ENCODE measurements around the gene MBD2. TPM values are rescaled to one million over a fixed set of nuclear protein-coding genes. Genes with fewer than 3 reads are reported as not detected.
"Not testable (repeated sequence)": the region's sequence is repeated elsewhere in the genome, so short reads cannot be mapped to it uniquely, and the experiment has no call there.

The MBD2 gene
- 10 to 100 TPM; 55.0 to 55.6 TPM for polyA plus RNA-seq

- no peaks in the 10 kb centered on the region for H3K27me3 ChIP-seq (ENCODE audit: control insufficient read depth in 1 of 2, insufficient read depth in 2 of 2, low read length in 2 of 2)
- H3K9me3 ChIP-seq (ENCODE audit: control insufficient read depth in 2 of 2, insufficient read depth in 1 of 2, low read depth in 1 of 2, low read length in 1 of 2): no peaks in the 10 kb centered on the region
- 1% methylated on average over 47 to 66 of the region's 66 CpGs for WGBS, 2 donors
- peak within 1 kb of the TSS; percentile 96 to 99 for H3K27ac ChIP-seq (ENCODE audit: low read depth in 2 of 2, low read length in 1 of 2)
- no peaks in the 10 kb centered on the region for H3K4me1 ChIP-seq (ENCODE audit: control insufficient read depth in 2 of 2, insufficient read depth in 2 of 2, low read length in 1 of 2)
- no peaks in the 10 kb centered on the region for H3K36me3 ChIP-seq (ENCODE audit: control insufficient read depth in 2 of 2, insufficient read depth in 2 of 2, low read length in 1 of 2)
- peak within 1 kb of the TSS; percentile 81 to 85 for H3K4me3 ChIP-seq (ENCODE audit: low read depth in 1 of 2, low read length in 2 of 2)
Measured at GRCh38 chr18:54224379-54225014, at the start of gene MBD2. Gene MBD2 (minus strand): TSS chr18:54224669. CDS start chr18:54224559, 110 bp downstream.

- Histone ChIP-seq H3K36me3 (ENCODE audit: control insufficient read depth in 2 of 2, insufficient read depth in 2 of 2, low read length in 1 of 2) (no peaks in the 10 kb centered on the region), H3K27me3 (ENCODE audit: control insufficient read depth in 1 of 2, insufficient read depth in 2 of 2, low read length in 2 of 2) (no peaks in the 10 kb centered on the region), H3K27ac (ENCODE audit: low read depth in 2 of 2, low read length in 1 of 2) (peak overlapping the region; percentile 96 to 98), H3K9me3 (ENCODE audit: control insufficient read depth in 2 of 2, insufficient read depth in 1 of 2, low read depth in 1 of 2, low read length in 1 of 2) (no peaks in the 10 kb centered on the region), H3K4me1 (ENCODE audit: control insufficient read depth in 2 of 2, insufficient read depth in 2 of 2, low read length in 1 of 2) (no peaks in the 10 kb centered on the region), H3K4me3 (ENCODE audit: low read depth in 1 of 2, low read length in 2 of 2) (peak overlapping the region; percentile 73 to 80)
- WGBS, 2 donors: 8% methylated on average over 27 of the region's 27 CpGs
Measured at GRCh38 chr18:54269893-54270844, 45.7 kb upstream of the MBD2 start.

DNA sequence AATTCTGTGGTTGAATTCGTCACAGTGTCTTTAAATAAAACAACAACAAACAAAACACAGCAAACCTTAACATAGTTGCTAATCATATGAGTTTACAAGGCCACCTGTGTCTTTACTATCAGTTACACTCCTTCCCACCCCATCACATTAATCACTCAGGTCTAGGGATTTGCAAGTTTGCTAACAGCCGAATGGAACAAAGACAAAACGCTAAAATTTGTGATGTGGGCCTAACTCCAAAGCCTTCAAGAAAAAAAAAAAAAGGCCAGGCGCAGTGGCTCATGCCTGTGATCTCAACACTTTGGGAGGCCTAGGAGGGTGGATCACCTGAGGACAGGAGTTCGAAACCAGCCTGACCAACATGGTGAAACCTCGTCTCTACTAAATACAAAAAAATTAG lies 44.3 kb upstream of the MBD2 start:
- Histone ChIP-seq H3K4me1 (ENCODE audit: control insufficient read depth in 2 of 2, insufficient read depth in 2 of 2, low read length in 1 of 2) (no peaks in the 10 kb centered on the region), H3K27ac (ENCODE audit: low read depth in 2 of 2, low read length in 1 of 2) (peak overlapping the region; percentile 96 to 98), H3K27me3 (ENCODE audit: control insufficient read depth in 1 of 2, insufficient read depth in 2 of 2, low read length in 2 of 2) (no peaks in the 10 kb centered on the region), H3K4me3 (ENCODE audit: low read depth in 1 of 2, low read length in 2 of 2) (peak overlapping the region; percentile 73 to 80), H3K9me3 (ENCODE audit: control insufficient read depth in 2 of 2, insufficient read depth in 1 of 2, low read depth in 1 of 2, low read length in 1 of 2) (no peaks in the 10 kb centered on the region), H3K36me3 (ENCODE audit: control insufficient read depth in 2 of 2, insufficient read depth in 2 of 2, low read length in 1 of 2) (no peaks in the 10 kb centered on the region)
- 39 to 45% methylated on average over 6 of the region's 6 CpGs for WGBS, 2 donors

DNA sequence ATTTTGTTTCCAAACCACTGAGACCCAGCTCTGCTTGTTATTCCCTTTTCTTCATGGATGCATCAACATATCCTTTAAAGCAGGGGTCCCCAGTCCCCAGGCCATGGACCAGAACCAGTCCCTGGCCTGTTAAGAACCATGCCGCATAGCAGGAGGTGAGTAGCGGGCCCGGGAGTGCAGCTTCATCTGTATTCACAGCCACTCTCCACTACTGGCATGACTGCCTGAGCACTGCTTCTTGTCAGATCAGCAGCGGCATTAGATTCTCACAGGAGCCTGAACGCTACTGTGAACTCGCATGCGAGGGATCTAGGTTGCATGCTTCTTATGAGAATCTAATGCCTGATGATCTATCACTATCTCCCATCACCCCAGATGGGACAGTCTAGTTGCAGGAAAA lies 43.2 kb upstream of the MBD2 start:
- no peaks in the 10 kb centered on the region for H3K36me3 ChIP-seq (ENCODE audit: control insufficient read depth in 2 of 2, insufficient read depth in 2 of 2, low read length in 1 of 2)
- no peaks in the 10 kb centered on the region for H3K27me3 ChIP-seq (ENCODE audit: control insufficient read depth in 1 of 2, insufficient read depth in 2 of 2, low read length in 2 of 2)
- no peaks in the 10 kb centered on the region for H3K9me3 ChIP-seq (ENCODE audit: control insufficient read depth in 2 of 2, insufficient read depth in 1 of 2, low read depth in 1 of 2, low read length in 1 of 2)
- H3K27ac ChIP-seq (ENCODE audit: low read depth in 2 of 2, low read length in 1 of 2): no peak overlapping the region
- no peak overlapping the region for H3K4me3 ChIP-seq (ENCODE audit: low read depth in 1 of 2, low read length in 2 of 2)
- WGBS, 2 donors: 93% methylated on average over 7 of the region's 7 CpGs
- no peaks in the 10 kb centered on the region for H3K4me1 ChIP-seq (ENCODE audit: control insufficient read depth in 2 of 2, insufficient read depth in 2 of 2, low read length in 1 of 2)

DNA sequence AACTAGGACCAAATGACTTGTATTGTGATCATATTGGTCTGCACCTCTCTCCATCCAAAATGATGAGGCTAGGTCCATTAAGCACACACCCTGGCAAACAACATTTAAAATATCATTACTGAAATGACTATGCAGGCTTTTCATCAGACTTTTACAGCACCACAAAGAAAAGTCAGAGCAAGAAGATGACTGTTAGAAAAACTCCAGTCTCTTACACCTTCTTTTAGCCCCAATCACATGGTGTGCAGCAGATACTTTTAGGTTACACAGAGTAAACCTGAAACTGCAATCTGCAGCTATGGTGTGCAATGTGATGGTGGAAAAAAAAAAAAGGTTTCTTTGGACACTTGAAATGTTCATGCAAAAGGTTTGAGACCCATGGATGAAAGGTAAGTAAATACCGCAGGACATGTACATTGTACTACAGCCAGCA lies 39.5 kb upstream of the MBD2 start:
- peak overlapping the region in 1 of 2 donors; percentile 29 for H3K27ac ChIP-seq (ENCODE audit: low read depth in 2 of 2, low read length in 1 of 2)
- no peaks in the 10 kb centered on the region for H3K36me3 ChIP-seq (ENCODE audit: control insufficient read depth in 2 of 2, insufficient read depth in 2 of 2, low read length in 1 of 2)
- H3K9me3 ChIP-seq (ENCODE audit: control insufficient read depth in 2 of 2, insufficient read depth in 1 of 2, low read depth in 1 of 2, low read length in 1 of 2): no peaks in the 10 kb centered on the region
- no peaks in the 10 kb centered on the region for H3K27me3 ChIP-seq (ENCODE audit: control insufficient read depth in 1 of 2, insufficient read depth in 2 of 2, low read length in 2 of 2)
- no peak overlapping the region for H3K4me3 ChIP-seq (ENCODE audit: low read depth in 1 of 2, low read length in 2 of 2)
- H3K4me1 ChIP-seq (ENCODE audit: control insufficient read depth in 2 of 2, insufficient read depth in 2 of 2, low read length in 1 of 2): no peaks in the 10 kb centered on the region
- WGBS, 2 donors: 33 to 59% methylated on average over 1 of the region's 1 CpG

- 62 to 68% methylated on average over 3 of the region's 3 CpGs for WGBS, 2 donors
- Histone ChIP-seq H3K4me1 (ENCODE audit: control insufficient read depth in 2 of 2, insufficient read depth in 2 of 2, low read length in 1 of 2) (no peaks in the 10 kb centered on the region), H3K27ac (ENCODE audit: low read depth in 2 of 2, low read length in 1 of 2) (no peak overlapping the region), H3K4me3 (ENCODE audit: low read depth in 1 of 2, low read length in 2 of 2) (no peak overlapping the region), H3K9me3 (ENCODE audit: control insufficient read depth in 2 of 2, insufficient read depth in 1 of 2, low read depth in 1 of 2, low read length in 1 of 2) (no peaks in the 10 kb centered on the region), H3K27me3 (ENCODE audit: control insufficient read depth in 1 of 2, insufficient read depth in 2 of 2, low read length in 2 of 2) (no peaks in the 10 kb centered on the region), H3K36me3 (ENCODE audit: control insufficient read depth in 2 of 2, insufficient read depth in 2 of 2, low read length in 1 of 2) (no peaks in the 10 kb centered on the region)
Measured at GRCh38 chr18:54261894-54262293, 37.4 kb upstream of the MBD2 start.

GRCh38 chr18:54260396-54261072 lies 36.1 kb upstream of the MBD2 start:
- WGBS, 2 donors: 63 to 66% methylated on average over 9 of the region's 9 CpGs
- H3K4me1 ChIP-seq (ENCODE audit: control insufficient read depth in 2 of 2, insufficient read depth in 2 of 2, low read length in 1 of 2): no peaks in the 10 kb centered on the region

GRCh38 chr18:54257818-54258217 lies 33.3 kb upstream of the MBD2 start:
- 64 to 82% methylated on average over 6 of the region's 6 CpGs for WGBS, 2 donors
- H3K9me3 ChIP-seq (ENCODE audit: control insufficient read depth in 2 of 2, insufficient read depth in 1 of 2, low read depth in 1 of 2, low read length in 1 of 2); H3K36me3 ChIP-seq (ENCODE audit: control insufficient read depth in 2 of 2, insufficient read depth in 2 of 2, low read length in 1 of 2); H3K4me3 ChIP-seq (ENCODE audit: low read depth in 1 of 2, low read length in 2 of 2); H3K4me1 ChIP-seq (ENCODE audit: control insufficient read depth in 2 of 2, insufficient read depth in 2 of 2, low read length in 1 of 2); H3K27me3 ChIP-seq (ENCODE audit: control insufficient read depth in 1 of 2, insufficient read depth in 2 of 2, low read length in 2 of 2); H3K27ac ChIP-seq (ENCODE audit: low read depth in 2 of 2, low read length in 1 of 2): not testable (repeated sequence)

More at GRCh38 chr18:54260396-54261072, 36.1 kb upstream of the MBD2 start:
- Histone ChIP-seq H3K27ac (ENCODE audit: low read depth in 2 of 2, low read length in 1 of 2) (peak overlapping the region; percentile 75 to 81), H3K4me3 (ENCODE audit: low read depth in 1 of 2, low read length in 2 of 2) (no peak overlapping the region), H3K36me3 (ENCODE audit: control insufficient read depth in 2 of 2, insufficient read depth in 2 of 2, low read length in 1 of 2) (no peaks in the 10 kb centered on the region), H3K27me3 (ENCODE audit: control insufficient read depth in 1 of 2, insufficient read depth in 2 of 2, low read length in 2 of 2) (no peaks in the 10 kb centered on the region), H3K9me3 (ENCODE audit: control insufficient read depth in 2 of 2, insufficient read depth in 1 of 2, low read depth in 1 of 2, low read length in 1 of 2) (no peaks in the 10 kb centered on the region)

- Histone ChIP-seq H3K9me3 (ENCODE audit: control insufficient read depth in 2 of 2, insufficient read depth in 1 of 2, low read depth in 1 of 2, low read length in 1 of 2) (no peaks in the 10 kb centered on the region), H3K27me3 (ENCODE audit: control insufficient read depth in 1 of 2, insufficient read depth in 2 of 2, low read length in 2 of 2) (no peaks in the 10 kb centered on the region), H3K4me1 (ENCODE audit: control insufficient read depth in 2 of 2, insufficient read depth in 2 of 2, low read length in 1 of 2) (no peaks in the 10 kb centered on the region), H3K4me3 (ENCODE audit: low read depth in 1 of 2, low read length in 2 of 2) (no peak overlapping the region), H3K36me3 (ENCODE audit: control insufficient read depth in 2 of 2, insufficient read depth in 2 of 2, low read length in 1 of 2) (no peaks in the 10 kb centered on the region), H3K27ac (ENCODE audit: low read depth in 2 of 2, low read length in 1 of 2) (no peak overlapping the region)
- WGBS, 2 donors: 73 to 75% methylated on average over 2 of the region's 2 CpGs
Measured at GRCh38 chr18:54257015-54257414, 32.5 kb upstream of the MBD2 start.
